HG03025 (cell line): ENCODE data around the gene CXCR4.
"Not testable (repeated sequence)": the region's sequence is repeated elsewhere in the genome, so short reads cannot be mapped to it uniquely, and the experiment has no call there.

ENCODE experiments used
- ATAC-seq: cut with Tn5 transposase; IDR thresholded peaks from one replicate; pipeline ENCODE4 v1.9.1; 2021; ENCODE audit warnings: mild to moderate bottlenecking, moderate library complexity; ENCODE audit not compliant: unreplicated experiment, low FRiP score

CXCR4 gene

GRCh38 chr2:136080114-136080513, 37.8 kb downstream of the CXCR4 start:
- ATAC-seq: no peak

GRCh38 chr2:136077107-136077506, 40.8 kb downstream of the CXCR4 start:
- no peak for ATAC-seq

GRCh38 chr2:136075476-136075875, 42.5 kb downstream of the CXCR4 start:
- no peak for ATAC-seq

- no peak for ATAC-seq
Measured at GRCh38 chr2:136072621-136073020, 45.3 kb downstream of the CXCR4 start.

- not testable (repeated sequence) for ATAC-seq
Measured at GRCh38 chr2:136071887-136072286, 46.1 kb downstream of the CXCR4 start.

GRCh38 chr2:136070913-136071312, 47.0 kb downstream of the CXCR4 start:
- no peak for ATAC-seq

GRCh38 chr2:136069773-136070172, 48.2 kb downstream of the CXCR4 start:
- no peak for ATAC-seq

GRCh38 chr2:136068581-136069227, 49.2 kb downstream of the CXCR4 start:
- ATAC-seq: no peak

GRCh38 chr2:136067897-136068580, 49.9 kb downstream of the CXCR4 start:
- ATAC-seq: no peak

- no peak for ATAC-seq
Measured at GRCh38 chr2:136067459-136067858, 50.5 kb downstream of the CXCR4 start.

GRCh38 chr2:136065907-136066306, 52.0 kb downstream of the CXCR4 start:
- ATAC-seq: no peak

GRCh38 chr2:136065384-136065783, 52.6 kb downstream of the CXCR4 start:
- no peak for ATAC-seq
